Mesenchymal stem cell (in vitro differentiated cells and primary cell): ENCODE data around the gene PGM1.
A peak's percentile ranks its signal among the peaks of the same experiment; 100 is the strongest.
"Not testable (repeated sequence)": the region's sequence is repeated elsewhere in the genome, so short reads cannot be mapped to it uniquely, and the experiment has no call there.

Source experiments
- DNase-seq: peaks from one replicate; pipeline ENCODE4 v3.0.0-alpha.2; 2013
- H2AFZ ChIP-seq: one replicate; pipeline ENCODE4 v1.6.1; 2013; ENCODE audit warnings: low read depth, mild to moderate bottlenecking, control low read depth, inconsistent platforms, low read length, moderate library complexity
- H2AK5ac ChIP-seq: 2 replicates; pipeline ENCODE4 v1.6.1; 2013; ENCODE audit warnings: low read length, moderate library complexity, mild to moderate bottlenecking, inconsistent platforms; ENCODE audit not compliant: severe bottlenecking
- H2BK120ac ChIP-seq: one replicate; pipeline ENCODE4 v1.6.1; 2013; ENCODE audit warnings: low read depth, mild to moderate bottlenecking, inconsistent platforms, low read length, moderate library complexity
- H2BK12ac ChIP-seq, 2 experiments: one replicate each; pipeline ENCODE4 v1.6.1; 2013; ENCODE audit warnings: inconsistent platforms in 2 of 2, low read length in 2 of 2, mild to moderate bottlenecking in 2 of 2, moderate library complexity in 2 of 2, control low read depth in 1 of 2
- H2BK15ac ChIP-seq: one replicate; pipeline ENCODE4 v1.6.1; 2013; ENCODE audit warnings: mild to moderate bottlenecking, low read depth, inconsistent platforms; ENCODE audit not compliant: poor library complexity, severe bottlenecking
- H2BK5ac ChIP-seq: 2 replicates; pipeline ENCODE4 v1.6.1; 2013; ENCODE audit warnings: low read depth, mild to moderate bottlenecking, low read length, control low read depth, inconsistent platforms; ENCODE audit not compliant: poor library complexity, severe bottlenecking
- H3K14ac ChIP-seq, 2 experiments: one replicate each; pipeline ENCODE4 v1.6.1; 2013; ENCODE audit warnings: inconsistent platforms in 2 of 2, low read length in 2 of 2, control low read depth in 1 of 2, mild to moderate bottlenecking in 1 of 2, moderate library complexity in 1 of 2
- H3K18ac ChIP-seq, 2 experiments: one replicate each; pipeline ENCODE4 v1.6.1; 2013; ENCODE audit warnings: inconsistent platforms in 2 of 2, low read length in 2 of 2, control low read depth in 1 of 2, low read depth in 1 of 2, mild to moderate bottlenecking in 1 of 2
- H3K23ac ChIP-seq, 2 experiments: one replicate each; pipeline ENCODE4 v1.6.1; 2013; ENCODE audit warnings: inconsistent platforms in 2 of 2, low read length in 2 of 2, mild to moderate bottlenecking in 2 of 2, moderate library complexity in 2 of 2, control low read depth in 1 of 2
- H3K27ac ChIP-seq: 2 replicates; pipeline ENCODE4 v1.5.1; 2013; ENCODE audit warnings: mild to moderate bottlenecking, moderate library complexity, low read length, control low read depth, inconsistent platforms; ENCODE audit not compliant: poor library complexity, severe bottlenecking
- H3K27me3 ChIP-seq, 2 experiments: 2 replicates each; pipeline versions ENCODE4 v1.6.1 to v1.7.0; 2013; ENCODE audit warnings: low read length in 2 of 2, mild to moderate bottlenecking in 2 of 2, moderate library complexity in 2 of 2, control low read depth in 1 of 2, inconsistent platforms in 1 of 2; ENCODE audit not compliant: control insufficient read depth in 1 of 2, insufficient read depth in 1 of 2
- H3K36me3 ChIP-seq, 2 experiments: 2 replicates each; pipeline versions ENCODE4 v1.6.1 to v1.7.0; 2013; ENCODE audit warnings: low read length in 2 of 2, control low read depth in 1 of 2, inconsistent platforms in 1 of 2, low read depth in 1 of 2, mild to moderate bottlenecking in 1 of 2; ENCODE audit not compliant: insufficient read depth in 2 of 2, control insufficient read depth in 1 of 2
- H3K4ac ChIP-seq, 2 experiments: one replicate each; pipeline ENCODE4 v1.6.1; 2013; ENCODE audit warnings: inconsistent platforms in 2 of 2, low read length in 2 of 2, mild to moderate bottlenecking in 2 of 2, moderate library complexity in 2 of 2, control low read depth in 1 of 2, low read depth in 1 of 2
- H3K4me1 ChIP-seq: 2 replicates; pipeline ENCODE4 v1.6.1; 2013; ENCODE audit warnings: low read depth, low read length, control low read depth; ENCODE audit not compliant: control insufficient read depth, insufficient read depth
- H3K4me2 ChIP-seq: 2 replicates; pipeline ENCODE4 v1.6.1; 2013; ENCODE audit warnings: low read length, mild to moderate bottlenecking, inconsistent platforms; ENCODE audit not compliant: poor library complexity, severe bottlenecking
- H3K4me3 ChIP-seq, 2 experiments: 2 replicates each; pipeline versions ENCODE4 v1.5.1 to v1.7.0; 2013; ENCODE audit warnings: low read length in 2 of 2, mild to moderate bottlenecking in 2 of 2, control low read depth in 1 of 2, low read depth in 1 of 2; ENCODE audit not compliant: insufficient read depth in 1 of 2
- H3K79me1 ChIP-seq: replicated peaks from 2 replicates; pipeline ENCODE4 v1.6.1; 2013; ENCODE audit warnings: mild to moderate bottlenecking, control low read depth, low read length, inconsistent platforms; ENCODE audit not compliant: poor library complexity, severe bottlenecking
- H3K9ac ChIP-seq: 2 replicates; pipeline ENCODE4 v1.7.0; 2013; ENCODE audit warnings: mild to moderate bottlenecking, low read length, moderate library complexity
- H3K9me3 ChIP-seq: 2 replicates; pipeline ENCODE4 v1.7.0; 2013; ENCODE audit warnings: mild to moderate bottlenecking, low read length; ENCODE audit not compliant: control insufficient read depth
- H4K8ac ChIP-seq: one replicate; pipeline ENCODE4 v1.6.1; 2013; ENCODE audit warnings: inconsistent platforms, mild to moderate bottlenecking, low read length, moderate library complexity
- H4K91ac ChIP-seq: one replicate; pipeline ENCODE4 v1.6.1; 2013; ENCODE audit warnings: mild to moderate bottlenecking, low read length, inconsistent platforms
- WGBS: methylation state at CpG from one replicate; pipeline ENCODE4 v1.1.7; 2013; ENCODE audit warnings: mixed read lengths; 5-methylcytosine and 5-hydroxymethylcytosine counted together

PGM1 gene

GRCh38 chr1:63574203-63574796 lies 18.9 kb upstream of the PGM1 start:
- H2AFZ ChIP-seq, H2BK5ac ChIP-seq, DNase-seq, H3K9ac ChIP-seq, H4K8ac ChIP-seq, H3K4me3 ChIP-seq, H3K23ac ChIP-seq, H3K4me1 ChIP-seq, H3K4me2 ChIP-seq, H4K91ac ChIP-seq, H2AK5ac ChIP-seq, H3K27ac ChIP-seq, H2BK15ac ChIP-seq, H3K27me3 ChIP-seq, H3K4ac ChIP-seq, H3K18ac ChIP-seq, H3K14ac ChIP-seq, H3K79me1 ChIP-seq, H2BK120ac ChIP-seq, H3K9me3 ChIP-seq, H2BK12ac ChIP-seq: not testable (repeated sequence)
- H3K36me3 ChIP-seq, result peaks cover 0 to 20% of the 10 kb centered on the region in 2 experiments
- 59% methylated on average over 2 of the region's 2 CpGs for WGBS

- Histone ChIP-seq H3K9me3 (peaks cover 5% of the 10 kb centered on the region), H3K4ac (no peak overlapping the region), H3K36me3 (peaks cover 0 to 12% of the 10 kb centered on the region in 2 experiments), H3K9ac (no peak overlapping the region), H3K4me2 (no peak overlapping the region), H3K4me3 (no peak overlapping the region), H3K18ac (no peak overlapping the region), H2BK12ac (no peak overlapping the region), H3K4me1 (no peaks in the 10 kb centered on the region), H3K27ac (no peak overlapping the region), H2BK5ac (no peak overlapping the region), H2AFZ (no peak overlapping the region), H3K14ac (no peak overlapping the region), H4K8ac (no peak overlapping the region), H3K27me3 (no peaks in the 10 kb centered on the region), H4K91ac (no peak overlapping the region), H3K23ac (no peak overlapping the region), H2AK5ac (no peak overlapping the region), H2BK15ac (no peak overlapping the region), H2BK120ac (no peak overlapping the region), H3K79me1 (no peaks in the 10 kb centered on the region)
- DNase-seq, result peak; percentile 45
- 78% methylated on average over 3 of the region's 4 CpGs for WGBS
Observed at GRCh38 chr1:63575340-63575826, 17.8 kb upstream of the PGM1 start.

- not testable (repeated sequence) for H2BK12ac ChIP-seq, H3K27me3 ChIP-seq, H3K4ac ChIP-seq, H4K8ac ChIP-seq, H2BK5ac ChIP-seq, H2BK120ac ChIP-seq, DNase-seq, H3K9ac ChIP-seq, H2AK5ac ChIP-seq, H3K4me2 ChIP-seq, H4K91ac ChIP-seq, H2BK15ac ChIP-seq, H2AFZ ChIP-seq, H3K79me1 ChIP-seq, H3K4me1 ChIP-seq, H3K27ac ChIP-seq, H3K4me3 ChIP-seq, H3K23ac ChIP-seq, H3K18ac ChIP-seq, H3K14ac ChIP-seq
- 83% methylated on average over 1 of the region's 1 CpG for WGBS
- Histone ChIP-seq H3K36me3 (peaks cover 2 to 13% of the 10 kb centered on the region in 2 experiments), H3K9me3 (peaks cover 19% of the 10 kb centered on the region)
Observed at GRCh38 chr1:63586326-63586725, 6.9 kb upstream of the PGM1 start.

- no peak overlapping the region for H3K4me2 ChIP-seq
- no peak overlapping the region for H3K14ac ChIP-seq
- H3K27ac ChIP-seq, result no peak overlapping the region
- no peak overlapping the region for H2BK120ac ChIP-seq
- H4K91ac ChIP-seq, result no peak overlapping the region
- peak; percentile 47 for DNase-seq
- 85% methylated on average over 3 of the region's 3 CpGs for WGBS
- H4K8ac ChIP-seq, result no peak overlapping the region
- no peak overlapping the region for H3K4ac ChIP-seq
- H3K9ac ChIP-seq, result peak overlapping the region; percentile 47
- no peak overlapping the region for H2BK5ac ChIP-seq
- no peak overlapping the region for H2BK12ac ChIP-seq
- no peaks in the 10 kb centered on the region for H3K9me3 ChIP-seq
- H3K18ac ChIP-seq, result no peak overlapping the region
- no peak overlapping the region for H2BK15ac ChIP-seq
- H3K27me3 ChIP-seq, result no peaks in the 10 kb centered on the region
- H3K4me3 ChIP-seq, result peak overlapping the region in 1 of 2 experiments; percentile 50
- H2AFZ ChIP-seq, result no peak overlapping the region
- H3K4me1 ChIP-seq, result no peaks in the 10 kb centered on the region
- no peak overlapping the region for H2AK5ac ChIP-seq
- H3K79me1 ChIP-seq, result peaks cover 2% of the 10 kb centered on the region
- no peak overlapping the region for H3K23ac ChIP-seq
- no peaks in the 10 kb centered on the region for H3K36me3 ChIP-seq
Observed at GRCh38 chr1:63590166-63590560, 3.0 kb upstream of the PGM1 start.
